Endodermal cell (in vitro differentiated cells): ENCODE results near the gene GAPT. TPM values are rescaled to one million over a fixed set of nuclear protein-coding genes. Genes with fewer than 3 reads are reported as not detected.
A peak's percentile ranks its signal among the peaks of the same experiment; 100 is the strongest.

ENCODE experiments used
- DNase-seq: peaks from one replicate; pipeline ENCODE4 v3.0.0-alpha.2; 2017
- H3K27ac ChIP-seq: 2 replicates; pipeline ENCODE4 v1.5.1; 2013; ENCODE audit warnings: mild to moderate bottlenecking, low read depth, low read length, moderate library complexity
- H3K27me3 ChIP-seq: 2 replicates; pipeline ENCODE4 v1.6.1; 2013; ENCODE audit warnings: mild to moderate bottlenecking, low read length, moderate library complexity; ENCODE audit not compliant: insufficient read depth, control insufficient read depth, poor library complexity, severe bottlenecking
- H3K36me3 ChIP-seq: 2 replicates; pipeline ENCODE4 v1.7.0; 2013; ENCODE audit warnings: mild to moderate bottlenecking, low read length, moderate library complexity; ENCODE audit not compliant: control insufficient read depth, insufficient read depth
- H3K4me1 ChIP-seq: one replicate; pipeline ENCODE4 v1.7.0; 2013; ENCODE audit warnings: low read length; ENCODE audit not compliant: control insufficient read depth, insufficient read depth
- H3K4me3 ChIP-seq: 2 replicates; pipeline ENCODE4 v1.5.1; 2013; ENCODE audit warnings: mild to moderate bottlenecking, low read length, moderate library complexity
- H3K9ac ChIP-seq: 2 replicates; pipeline ENCODE4 v1.6.1; 2013; ENCODE audit warnings: mild to moderate bottlenecking, low read length, moderate library complexity; ENCODE audit not compliant: poor library complexity, severe bottlenecking; ENCODE audit errors: extremely low read depth
- H3K9me3 ChIP-seq: 2 replicates; pipeline ENCODE4 v1.6.1; 2013; ENCODE audit warnings: mild to moderate bottlenecking, low read length, moderate library complexity; ENCODE audit not compliant: control insufficient read depth
- H3K27ac Mint-ChIP-seq: 2 replicates; pipeline ENCODE4 v1.8.0; 2020; ENCODE audit warnings: mixed read lengths
- H3K27me3 Mint-ChIP-seq: 2 replicates; pipeline ENCODE4 v1.8.0; 2021; ENCODE audit warnings: mild to moderate bottlenecking, mixed read lengths; ENCODE audit not compliant: insufficient read depth
- H3K36me3 Mint-ChIP-seq: 2 replicates; pipeline ENCODE4 v1.8.0; 2020; ENCODE audit warnings: low read depth, mixed read lengths
- H3K4me1 Mint-ChIP-seq: 2 replicates; pipeline ENCODE4 v1.8.0; 2020; ENCODE audit warnings: mixed read lengths
- H3K4me3 Mint-ChIP-seq: 2 replicates; pipeline ENCODE4 v1.8.0; 2020; ENCODE audit warnings: mild to moderate bottlenecking, moderate library complexity, mixed read lengths
- H3K9me3 Mint-ChIP-seq: 2 replicates; pipeline ENCODE4 v1.8.0; 2020; ENCODE audit warnings: mild to moderate bottlenecking, mixed read lengths
- CTCF ChIP-seq: fragments of 200-600 bp; sonication (generic); conservative IDR thresholded peaks from 2 replicates; pipeline ENCODE4 v1.5.0; 2021; ENCODE audit warnings: antibody characterized with exemption, mild to moderate bottlenecking
- WGBS, 2 experiments: methylation state at CpG; one replicate each; pipeline versions ENCODE4 v1.1.5 to v1.1.7; 2013; ENCODE audit warnings: missing lambda C conversion rate in 2 of 2, mixed read lengths in 1 of 2; ENCODE audit not compliant: insufficient coverage in 1 of 2, insufficient read length in 1 of 2; 5-methylcytosine and 5-hydroxymethylcytosine counted together
- total RNA-seq, 2 donors: library from RNA; stranded (reverse); fragmentation: NEBNext Ultra II Directional in 1 of 2; extraction: Animal tissue kit (Norgen Biotek cat#: 25700) in 1 of 2; gene quantifications; 2 replicates in 1 of 2; 3 replicates in 1 of 2; pipeline ENCODE4 v1.2.1, GENCODE V29; 2021

The GAPT gene
- total RNA-seq, 2 donors from 2014 or later = 0.13 to 1.9 TPM

GRCh38 chr5:58456026-58456425, 35.2 kb upstream of the GAPT start:
- H3K4me3 ChIP-seq = peak overlapping the region; percentile 98
- H3K36me3 ChIP-seq = peaks cover 53% of the 10 kb centered on the region
- no peak overlapping the region for H3K9ac ChIP-seq
- Mint-ChIP-seq H3K27ac (no peak overlapping the region), H3K4me3 (no peak overlapping the region), H3K36me3 (peaks cover 37% of the 10 kb centered on the region), H3K9me3 (no peaks in the 10 kb centered on the region), H3K27me3 (peaks cover 12% of the 10 kb centered on the region), H3K4me1 (peaks cover 8% of the 10 kb centered on the region)
- WGBS, 2 experiments = 96 to 100% methylated on average over 1 to 3 of the region's 3 CpGs
- no peaks in the 10 kb centered on the region for H3K9me3 ChIP-seq
- no peak for DNase-seq
- no peak for TF ChIP-seq CTCF
- no peaks in the 10 kb centered on the region for H3K27me3 ChIP-seq
- no peaks in the 10 kb centered on the region for H3K4me1 ChIP-seq
- no peak overlapping the region for H3K27ac ChIP-seq

- Mint-ChIP-seq H3K4me1 (peaks cover 8% of the 10 kb centered on the region), H3K9me3 (no peaks in the 10 kb centered on the region), H3K36me3 (peaks cover 37% of the 10 kb centered on the region), H3K27ac (no peak overlapping the region), H3K27me3 (peaks cover 12% of the 10 kb centered on the region), H3K4me3 (no peak overlapping the region)
- Histone ChIP-seq H3K9ac (no peak overlapping the region), H3K27me3 (no peaks in the 10 kb centered on the region), H3K4me1 (no peaks in the 10 kb centered on the region), H3K36me3 (peaks cover 53% of the 10 kb centered on the region), H3K4me3 (peak overlapping the region; percentile 98), H3K27ac (no peak overlapping the region), H3K9me3 (no peaks in the 10 kb centered on the region)
- TF ChIP-seq CTCF = no peak
- no peak for DNase-seq
- WGBS, 2 experiments = no CpG with 5 or more reads among the region's 1 CpG
These were observed 34.7 kb upstream of the GAPT start for GRCh38 chr5:58456486-58456885.

GRCh38 chr5:58457050-58457449, 34.2 kb upstream of the GAPT start:
- Mint-ChIP-seq H3K27me3 (peaks cover 12% of the 10 kb centered on the region), H3K4me3 (no peak overlapping the region), H3K27ac (no peak overlapping the region), H3K4me1 (peaks cover 8% of the 10 kb centered on the region), H3K9me3 (no peaks in the 10 kb centered on the region), H3K36me3 (peaks cover 37% of the 10 kb centered on the region)
- Histone ChIP-seq H3K4me3 (peak overlapping the region; percentile 98), H3K9me3 (no peaks in the 10 kb centered on the region), H3K9ac (no peak overlapping the region), H3K4me1 (no peaks in the 10 kb centered on the region), H3K27ac (no peak overlapping the region), H3K27me3 (no peaks in the 10 kb centered on the region), H3K36me3 (peaks cover 53% of the 10 kb centered on the region)
- DNase-seq = no peak
- no peak for TF ChIP-seq CTCF
- 91 to 93% methylated on average over 4 of the region's 4 CpGs for WGBS, 2 experiments
